Liver (tissue), 9 donors: Measurements from ENCODE around the gene SMARCC1. TPM values are rescaled to one million over a fixed set of nuclear protein-coding genes. Genes with fewer than 3 reads are reported as not detected.

ENCODE experiments used
- DNase-seq: peaks from one replicate; pipeline ENCODE4 v3.0.0-alpha.2; 2017; ENCODE audit warnings: low spot score
- H3K27ac ChIP-seq, 2 donors: one replicate each; pipeline ENCODE4 v1.7.0; 2013; ENCODE audit warnings: inconsistent platforms in 2 of 2, low read length in 2 of 2, control low read depth in 1 of 2, low read depth in 1 of 2, mild to moderate bottlenecking in 1 of 2
- H3K27me3 ChIP-seq, 4 donors: one replicate each; pipeline versions ENCODE4 v1.6.1 to v1.7.0; 2013; ENCODE audit warnings: low read length in 3 of 4, inconsistent platforms in 1 of 4, mild to moderate bottlenecking in 1 of 4, moderate library complexity in 1 of 4; ENCODE audit not compliant: control insufficient read depth in 4 of 4, insufficient read depth in 4 of 4
- H3K36me3 ChIP-seq, 4 donors: one replicate each; pipeline versions ENCODE4 v1.6.1 to v1.7.0; 2013; ENCODE audit warnings: low read length in 3 of 4, mild to moderate bottlenecking in 3 of 4, low read depth in 1 of 4, moderate library complexity in 1 of 4; ENCODE audit not compliant: control insufficient read depth in 4 of 4, insufficient read depth in 3 of 4
- H3K4me1 ChIP-seq, 4 donors: one replicate each; pipeline versions ENCODE4 v1.6.1 to v1.7.0; 2013; ENCODE audit warnings: low read length in 3 of 4, mild to moderate bottlenecking in 3 of 4, moderate library complexity in 1 of 4; ENCODE audit not compliant: control insufficient read depth in 4 of 4, insufficient read depth in 4 of 4
- H3K4me3 ChIP-seq, 3 donors: one replicate each; pipeline versions ENCODE4 v1.6.1 to v1.7.0; 2013; ENCODE audit warnings: low read length in 3 of 3, control low read depth in 1 of 3, low read depth in 1 of 3, mild to moderate bottlenecking in 1 of 3
- H3K9ac ChIP-seq, 2 donors: one replicate each; pipeline ENCODE4 v1.7.0; 2013; ENCODE audit warnings: low read length in 2 of 2, mild to moderate bottlenecking in 2 of 2, moderate library complexity in 2 of 2, control low read depth in 1 of 2, low read depth in 1 of 2
- H3K9me3 ChIP-seq, 4 donors: one replicate each; pipeline versions ENCODE4 v1.6.1 to v1.7.0; 2013; ENCODE audit warnings: low read length in 3 of 4; ENCODE audit not compliant: control insufficient read depth in 4 of 4
- ATF3 ChIP-seq: IDR thresholded peaks from 2 replicates; pipeline ENCODE4 v1.6.1; 2016; ENCODE audit warnings: antibody characterized with exemption
- CTCF ChIP-seq: fragments of 150-350 bp; IDR thresholded peaks from 2 replicates; pipeline ENCODE4 v1.5.1; 2017; ENCODE audit warnings: improper control_type of control experiment, low read depth, low read length; ENCODE audit not compliant: missing input control
- EGR1 ChIP-seq, 2 donors: IDR thresholded peaks; 2 replicates each; pipeline ENCODE4 v1.6.1; 2016 to 2018; ENCODE audit warnings: antibody characterized with exemption in 2 of 2, low read depth in 2 of 2
- FOXA1 ChIP-seq: IDR thresholded peaks from 2 replicates; pipeline ENCODE4 v1.6.1; 2016; ENCODE audit warnings: antibody characterized with exemption
- FOXA2 ChIP-seq: IDR thresholded peaks from 2 replicates; pipeline ENCODE4 v1.6.1; 2016; ENCODE audit warnings: antibody characterized with exemption
- GABPA ChIP-seq, 2 donors: IDR thresholded peaks in 1 of 2; conservative IDR thresholded peaks in 1 of 2; 2 replicates each; pipeline ENCODE4 v1.6.1; 2016; ENCODE audit warnings: antibody characterized with exemption in 2 of 2, mild to moderate bottlenecking in 1 of 2, moderate library complexity in 1 of 2
- HNF4A ChIP-seq, 2 donors: conservative IDR thresholded peaks; 2 replicates each; pipeline ENCODE4 v1.6.1; 2016; ENCODE audit warnings: antibody characterized with exemption in 2 of 2, mild to moderate bottlenecking in 2 of 2
- HNF4G ChIP-seq: IDR thresholded peaks from 2 replicates; pipeline ENCODE4 v1.6.1; 2016; ENCODE audit warnings: antibody characterized with exemption
- MAX ChIP-seq: IDR thresholded peaks from 2 replicates; pipeline ENCODE4 v1.6.1; 2016; ENCODE audit warnings: antibody characterized with exemption
- NR2F2 ChIP-seq: IDR thresholded peaks from 2 replicates; pipeline ENCODE4 v1.6.1; 2016; ENCODE audit warnings: antibody characterized with exemption
- RAD21 ChIP-seq, 2 donors: IDR thresholded peaks; 2 replicates each; pipeline ENCODE4 v1.6.1; 2016; ENCODE audit warnings: antibody characterized with exemption in 2 of 2, mild to moderate bottlenecking in 2 of 2
- RXRA ChIP-seq, 2 donors: IDR thresholded peaks; 2 replicates each; pipeline ENCODE4 v1.6.1; 2017 to 2018; ENCODE audit warnings: antibody characterized with exemption in 2 of 2, mild to moderate bottlenecking in 1 of 2
- SP1 ChIP-seq: IDR thresholded peaks from 2 replicates; pipeline ENCODE4 v1.6.1; 2018; ENCODE audit warnings: antibody characterized with exemption, mild to moderate bottlenecking
- YY1 ChIP-seq: IDR thresholded peaks from 2 replicates; pipeline ENCODE4 v1.6.1; 2016; ENCODE audit warnings: antibody characterized with exemption, mild to moderate bottlenecking
- ZBTB33 ChIP-seq: IDR thresholded peaks from 2 replicates; pipeline ENCODE4 v1.6.1; 2016; ENCODE audit warnings: antibody characterized with exemption
- WGBS: extraction: QIAGEN DNeasy Blood & Tissue Kit; methylation state at CpG from one replicate; pipeline ENCODE4 v1.1.7; 2013; 5-methylcytosine and 5-hydroxymethylcytosine counted together
- polyA plus RNA-seq, 2 donors: library from polyadenylated mRNA; stranded (reverse) in 1 of 2; unstranded in 1 of 2; fragments of 200-250 nt in 1 of 2; fragments of >200 nt in 1 of 2; fragmentation: Nextera tagmentation in 1 of 2; extraction: Ambion mirVana in 1 of 2; gene quantifications; one replicate each; pipeline versions ENCODE4 v1.2.1 to v1.2.3, GENCODE V29; 2013 to 2015
- total RNA-seq, 2 donors: library from RNA; depleted of rRNA; stranded (reverse); fragments of >200 nt; gene quantifications; one replicate each; pipeline ENCODE4 v1.2.3, GENCODE V29; 2014
- donor health status: healthy.
- donor health status: healthy.
- donor health status: healthy.
- donor health status: healthy.
- donor health status: healthy.

The SMARCC1 gene
- total and polyA plus RNA-seq, 4 donors = 6.6 to 19.8 (median 12.6) TPM

- peaks cover 4 to 37% (median 23%) of the 10 kb centered on the region in 4 donors for H3K36me3 ChIP-seq
- H3K9ac ChIP-seq = no peak overlapping the region
- no peaks in the 10 kb centered on the region for H3K4me1 ChIP-seq
- no peak for DNase-seq
- no peak overlapping the region for H3K27ac ChIP-seq
- no peak for TF ChIP-seq SP1
- TF ChIP-seq EGR1 (IDR thresholded peaks at IDR 0.05; ENCODE audit: low read depth in 2 of 2) = no peak
- TF ChIP-seq HNF4A (conservative IDR thresholded peaks at IDR 0.05) = no peak
- TF ChIP-seq FOXA1 = no peak
- no peak for TF ChIP-seq YY1
- no peak for TF ChIP-seq CTCF
- H3K27me3 ChIP-seq = no peaks in the 10 kb centered on the region
- H3K9me3 ChIP-seq = no peaks in the 10 kb centered on the region
- WGBS = 79% methylated on average over 5 of the region's 5 CpGs
- no peak overlapping the region for H3K4me3 ChIP-seq
These were observed 164.3 kb downstream of the SMARCC1 start for GRCh38 chr3:47617086-47618010.

GRCh38 chr3:47614788-47615187 is 166.9 kb downstream of the SMARCC1 start:
- Histone ChIP-seq H3K36me3 (peaks cover 2 to 27% (median 24%) of the 10 kb centered on the region in 4 donors), H3K9me3 (no peaks in the 10 kb centered on the region), H3K4me1 (no peaks in the 10 kb centered on the region), H3K27ac (no peak overlapping the region), H3K9ac (no peak overlapping the region), H3K27me3 (no peaks in the 10 kb centered on the region), H3K4me3 (no peak overlapping the region)
- TF ChIP-seq EGR1 (IDR thresholded peaks at IDR 0.05; ENCODE audit: low read depth in 2 of 2) = no peak
- no peak for TF ChIP-seq ZBTB33
- TF ChIP-seq SP1 = no peak
- TF ChIP-seq RAD21 (IDR thresholded peaks at IDR 0.05) = no peak
- TF ChIP-seq RXRA (IDR thresholded peaks at IDR 0.05) = no peak
- no peak for TF ChIP-seq FOXA2
- DNase-seq = no peak
- WGBS = 95% methylated on average over 2 of the region's 2 CpGs

- 94% methylated on average over 4 of the region's 4 CpGs for WGBS
- peaks cover 0 to 21% (median 21%) of the 10 kb centered on the region in 4 donors for H3K36me3 ChIP-seq
- TF ChIP-seq CTCF = no peak
- TF ChIP-seq RXRA (IDR thresholded peaks at IDR 0.05) = no peak
- TF ChIP-seq NR2F2 = no peak
- TF ChIP-seq RAD21 (IDR thresholded peaks at IDR 0.05) = no peak
- TF ChIP-seq HNF4A (conservative IDR thresholded peaks at IDR 0.05) = no peak
- TF ChIP-seq EGR1 (IDR thresholded peaks at IDR 0.05; ENCODE audit: low read depth in 2 of 2) = no peak
- no peak for TF ChIP-seq YY1
- no peak for TF ChIP-seq ZBTB33
- no peak for TF ChIP-seq FOXA2
- no peak for TF ChIP-seq FOXA1
- no peak for TF ChIP-seq GABPA (IDR thresholded peaks at IDR 0.05 in 1 of 2, conservative IDR thresholded peaks at IDR 0.05 in 1 of 2)
- TF ChIP-seq ATF3 = no peak
- TF ChIP-seq HNF4G = no peak
- TF ChIP-seq SP1 = no peak
- TF ChIP-seq MAX = no peak
These were observed 168.0 kb downstream of the SMARCC1 start for GRCh38 chr3:47613722-47614121.

More at GRCh38 chr3:47613722-47614121, 168.0 kb downstream of the SMARCC1 start:
- Histone ChIP-seq H3K9ac (no peak overlapping the region), H3K4me1 (no peaks in the 10 kb centered on the region), H3K4me3 (no peak overlapping the region), H3K27me3 (no peaks in the 10 kb centered on the region), H3K27ac (no peak overlapping the region), H3K9me3 (no peaks in the 10 kb centered on the region)
- DNase-seq = no peak
